Activated gamma-delta T cell treated with anti-CD3 and anti-CD28 coated beads, Interleukin-2, amount 50 U/mL, for 16 hours (primary cell): Measurements from ENCODE around the gene AP3S2.

Experiments
- DNase-seq: peaks from one replicate; pipeline ENCODE4 v3.0.0-alpha.2; 2020; ENCODE audit warnings: low read depth

AP3S2 gene

GRCh38 chr15:89814112-89814742 is 79.6 kb downstream of the AP3S2 start:
- no peak for DNase-seq

- no peak for DNase-seq
These were observed 80.2 kb downstream of the AP3S2 start for GRCh38 chr15:89813381-89814111.

- no peak for DNase-seq
These were observed 80.9 kb downstream of the AP3S2 start for GRCh38 chr15:89812847-89813320.

- DNase-seq, result no peak
These were observed 81.6 kb downstream of the AP3S2 start for GRCh38 chr15:89812011-89812846.

GRCh38 chr15:89810837-89811236 is 83.0 kb downstream of the AP3S2 start:
- no peak for DNase-seq

GRCh38 chr15:89809787-89810148 is 84.0 kb downstream of the AP3S2 start:
- DNase-seq, result no peak

GRCh38 chr15:89809093-89809786 is 84.6 kb downstream of the AP3S2 start:
- no peak for DNase-seq

GRCh38 chr15:89808160-89808870 is 85.5 kb downstream of the AP3S2 start:
- DNase-seq, result no peak

- no peak for DNase-seq
These were observed 86.1 kb downstream of the AP3S2 start for GRCh38 chr15:89807689-89808088.

- DNase-seq, result no peak
These were observed 86.9 kb downstream of the AP3S2 start for GRCh38 chr15:89806559-89807550.

GRCh38 chr15:89806210-89806558 is 87.6 kb downstream of the AP3S2 start:
- no peak for DNase-seq

GRCh38 chr15:89805241-89806209 is 88.3 kb downstream of the AP3S2 start:
- no peak for DNase-seq

GRCh38 chr15:89803941-89804800 is 89.6 kb downstream of the AP3S2 start:
- DNase-seq, result no peak

GRCh38 chr15:89802986-89803824 is 90.6 kb downstream of the AP3S2 start:
- no peak for DNase-seq

GRCh38 chr15:89802231-89802928 is 91.4 kb downstream of the AP3S2 start:
- no peak for DNase-seq

GRCh38 chr15:89801471-89802195 is 92.2 kb downstream of the AP3S2 start:
- DNase-seq, result no peak
